CD4-positive, alpha-beta T cell (primary cell): ENCODE data around the gene HAX1. TPM values are rescaled to one million over a fixed set of nuclear protein-coding genes. Genes with fewer than 3 reads are reported as not detected.

ENCODE experiments used
- ATAC-seq: fragments of 200-7000 bp; cut with Tn5 transposase; one replicate; pipeline ENCODE4 v1.10.0; 2022; ENCODE audit warnings: mild to moderate bottlenecking; ENCODE audit not compliant: poor library complexity
- CTCF ChIA-PET: fragments of 350-600 bp; sonication (Branson Sonifier 250); formaldehyde crosslinking; loops from one replicate; lab custom pipeline; 2021; ENCODE audit warnings: antibody characterized with exemption, inconsistent platforms; lab: Charles Lee
- POLR2A ChIA-PET: fragments of 350-600 bp; sonication (Branson Sonifier 250); formaldehyde crosslinking; loops from one replicate; lab custom pipeline; 2021; ENCODE audit warnings: antibody characterized with exemption, inconsistent platforms; lab: Charles Lee
- DNase-seq, 14 experiments: peaks; one replicate each; pipeline ENCODE4 v3.0.0-alpha.2; 2013 to 2020; ENCODE audit warnings: mixed read lengths in 2 of 14
- H3K27ac ChIP-seq, 2 donors: one replicate each; pipeline versions ENCODE4 v1.5.1 to v1.7.0; 2013; ENCODE audit warnings: low read length in 2 of 2, low read depth in 1 of 2, mild to moderate bottlenecking in 1 of 2
- H3K27me3 ChIP-seq, 2 experiments: 1 replicate in 1 of 2; 2 replicates in 1 of 2; pipeline versions ENCODE4 v1.6.1 to v1.7.0; 2013; ENCODE audit warnings: low read length in 2 of 2, control low read depth in 1 of 2, mild to moderate bottlenecking in 1 of 2, moderate library complexity in 1 of 2; ENCODE audit not compliant: insufficient read depth in 2 of 2, control insufficient read depth in 1 of 2
- H3K36me3 ChIP-seq: one replicate; pipeline ENCODE4 v1.6.1; 2013; ENCODE audit warnings: low read length, control low read depth; ENCODE audit not compliant: insufficient read depth
- H3K4me1 ChIP-seq: one replicate; pipeline ENCODE4 v1.6.1; 2013; ENCODE audit warnings: low read length, control low read depth; ENCODE audit not compliant: insufficient read depth
- H3K4me3 ChIP-seq: one replicate; pipeline ENCODE4 v1.5.1; 2013; ENCODE audit warnings: mild to moderate bottlenecking, low read length, moderate library complexity
- H3K9me3 ChIP-seq, 2 experiments: 1 replicate in 1 of 2; 2 replicates in 1 of 2; pipeline versions ENCODE4 v1.6.1 to v1.7.0; 2013; ENCODE audit warnings: low read length in 2 of 2, mild to moderate bottlenecking in 2 of 2, control low read depth in 1 of 2, moderate library complexity in 1 of 2; ENCODE audit not compliant: control insufficient read depth in 1 of 2, insufficient read depth in 1 of 2
- H3K27ac Mint-ChIP-seq: one replicate; pipeline ENCODE4 v1.8.0; 2020; ENCODE audit warnings: mixed read lengths
- H3K27me3 Mint-ChIP-seq: one replicate; pipeline ENCODE4 v1.8.0; 2021; ENCODE audit warnings: mixed read lengths
- H3K36me3 Mint-ChIP-seq: one replicate; pipeline ENCODE4 v1.8.0; 2021; ENCODE audit warnings: low read depth, mixed read lengths
- H3K4me1 Mint-ChIP-seq: one replicate; pipeline ENCODE4 v1.8.0; 2021; ENCODE audit warnings: low read depth, mixed read lengths
- H3K4me3 Mint-ChIP-seq: one replicate; pipeline ENCODE4 v1.8.0; 2020; ENCODE audit warnings: mild to moderate bottlenecking, mixed read lengths
- H3K9me3 Mint-ChIP-seq: one replicate; pipeline ENCODE4 v1.8.0; 2020; ENCODE audit warnings: mixed read lengths
- CTCF ChIP-seq: fragments of 200-600 bp; IDR thresholded peaks from one replicate; pipeline ENCODE4 v1.8.0; 2022; ENCODE audit warnings: antibody characterized with exemption, mild to moderate bottlenecking
- intact Hi-C, 2 experiments: fragments of 100-400 bp; cut with DNase I in 1 of 2; cut with micrococcal nuclease in 1 of 2; formaldehyde crosslinking; loops; one replicate each; pipeline versions ENCODE4 v1.15.1 to v1.9.0; 2023 to 2025; cut with DNase I, micrococcal nuclease
- total RNA-seq, 174 experiments: library from RNA in 2 of 174; stranded (reverse) in 2 of 174; gene quantifications; one replicate each; pipeline ENCODE4 v1.2.3 and lab custom pipeline; 2021 to 2026

The HAX1 gene
- total RNA-seq, 2 experiments from 2014 or later, result 57.5 to 62.5 TPM

- Histone ChIP-seq H3K4me1 (no peaks in the 10 kb centered on the region), H3K9me3 (no peaks in the 10 kb centered on the region), H3K36me3 (peaks cover 97% of the 10 kb centered on the region), H3K4me3 (no peak overlapping the region), H3K27ac (no peak overlapping the region), H3K27me3 (no peaks in the 10 kb centered on the region)
- POLR2A ChIA-PET, result interaction anchor here (1.5 kb wide), 1 partner anchor 9 kb away, joined by 5 read pairs; no protein-coding TSS in a partner anchor
- Mint-ChIP-seq H3K4me1 (no peaks in the 10 kb centered on the region), H3K4me3 (no peak overlapping the region), H3K9me3 (no peaks in the 10 kb centered on the region), H3K27me3 (no peaks in the 10 kb centered on the region), H3K27ac (peak overlapping the region; percentile 18), H3K36me3 (peaks cover 99% of the 10 kb centered on the region)
- CTCF ChIA-PET, result no interaction called here
- DNase-seq (no peak), ATAC-seq (no peak)
- intact Hi-C loops, result no loop called here
- no peak for TF ChIP-seq CTCF
Observed at GRCh38 chr1:154256686-154257085, 15.7 kb upstream of the HAX1 start.

GRCh38 chr1:154258784-154259183 lies 13.6 kb upstream of the HAX1 start:
- Mint-ChIP-seq H3K9me3 (no peaks in the 10 kb centered on the region), H3K36me3 (peaks cover 100% of the 10 kb centered on the region), H3K27ac (no peak overlapping the region), H3K27me3 (no peaks in the 10 kb centered on the region), H3K4me1 (peaks cover 15% of the 10 kb centered on the region), H3K4me3 (no peak overlapping the region)
- CTCF ChIA-PET, result interaction anchor here (1.1 to 1.6 kb wide), 2 partner anchors 13 to 59 kb away, joined by 3 read pairs; no protein-coding TSS in a partner anchor
- Histone ChIP-seq H3K36me3 (peaks cover 100% of the 10 kb centered on the region), H3K4me3 (no peak overlapping the region), H3K9me3 (no peaks in the 10 kb centered on the region), H3K27me3 (no peaks in the 10 kb centered on the region), H3K4me1 (no peaks in the 10 kb centered on the region), H3K27ac (no peak overlapping the region)
- no peak for TF ChIP-seq CTCF
- DNase-seq (no peak), ATAC-seq (no peak)
- POLR2A ChIA-PET, result interaction anchor here (0.6 to 1.4 kb wide), 3 partner anchors 10 to 44 kb away, joined by 3 to 6 read pairs (median 6); no protein-coding TSS in a partner anchor
- intact Hi-C loops, result no loop called here

- peak overlapping the region; percentile 16 for H3K27ac Mint-ChIP-seq
- no peak for TF ChIP-seq CTCF
Observed at GRCh38 chr1:154260127-154260526, 12.3 kb upstream of the HAX1 start.

More at GRCh38 chr1:154260127-154260526, 12.3 kb upstream of the HAX1 start:
- no peak overlapping the region for H3K27ac ChIP-seq
- Mint-ChIP-seq H3K9me3 (no peaks in the 10 kb centered on the region), H3K4me1 (peaks cover 29% of the 10 kb centered on the region), H3K27me3 (no peaks in the 10 kb centered on the region), H3K4me3 (no peak overlapping the region), H3K36me3 (peaks cover 98% of the 10 kb centered on the region)
- H3K9me3 ChIP-seq, result no peaks in the 10 kb centered on the region
- DNase-seq, result no peak
- CTCF ChIA-PET, result no interaction called here
- no peak for ATAC-seq
- POLR2A ChIA-PET, result no interaction called here
- peaks cover 5% of the 10 kb centered on the region for H3K4me1 ChIP-seq
- intact Hi-C loops, result no loop called here
- no peak overlapping the region for H3K4me3 ChIP-seq
- H3K27me3 ChIP-seq, result no peaks in the 10 kb centered on the region
- H3K36me3 ChIP-seq, result peaks cover 89% of the 10 kb centered on the region
